Mesodermal cell (in vitro differentiated cells): ENCODE measurements around the gene JARID2.

Experiments
- H3K27ac ChIP-seq: 2 replicates; pipeline ENCODE4 v1.7.0; 2013; ENCODE audit warnings: mild to moderate bottlenecking, low read depth, low read length, moderate library complexity; ENCODE audit not compliant: severe bottlenecking
- H3K36me3 ChIP-seq: 2 replicates; pipeline ENCODE4 v1.7.1; 2013; ENCODE audit warnings: mild to moderate bottlenecking, low read length, moderate library complexity; ENCODE audit not compliant: control insufficient read depth, insufficient read depth
- H3K4me1 ChIP-seq: one replicate; pipeline ENCODE4 v1.7.1; 2013; ENCODE audit warnings: mild to moderate bottlenecking, low read length; ENCODE audit not compliant: insufficient read depth, control insufficient read depth, poor library complexity, severe bottlenecking
- H3K4me3 ChIP-seq: 2 replicates; pipeline ENCODE4 v1.7.0; 2013; ENCODE audit warnings: low read length, control low read depth, mild to moderate bottlenecking; ENCODE audit not compliant: insufficient read depth, poor library complexity, severe bottlenecking; ENCODE audit errors: extremely low read depth
- H3K9me3 ChIP-seq: 2 replicates; pipeline ENCODE4 v1.7.1; 2013; ENCODE audit warnings: mild to moderate bottlenecking, low read length, moderate library complexity; ENCODE audit not compliant: control insufficient read depth
- WGBS, 2 experiments: methylation state at CpG; one replicate each; pipeline ENCODE4 v1.1.5; 2013; ENCODE audit warnings: missing lambda C conversion rate in 2 of 2; ENCODE audit not compliant: insufficient coverage in 2 of 2; 5-methylcytosine and 5-hydroxymethylcytosine counted together

Gene JARID2

GRCh38 chr6:15368186-15368585, 122.3 kb downstream of the JARID2 start:
- Histone ChIP-seq H3K36me3 (no peaks in the 10 kb centered on the region), H3K9me3 (no peaks in the 10 kb centered on the region), H3K27ac (no peak overlapping the region), H3K4me3 (no peak overlapping the region), H3K4me1 (peaks cover 7% of the 10 kb centered on the region)

- H3K4me1 ChIP-seq: peaks cover 9% of the 10 kb centered on the region
- 94 to 100% methylated on average over 4 of the region's 5 CpGs for WGBS, 2 experiments
- no peaks in the 10 kb centered on the region for H3K9me3 ChIP-seq
- H3K27ac ChIP-seq: no peak overlapping the region
- no peaks in the 10 kb centered on the region for H3K36me3 ChIP-seq
- H3K4me3 ChIP-seq: no peak overlapping the region
These were observed 123.0 kb downstream of the JARID2 start for GRCh38 chr6:15368873-15369272.

GRCh38 chr6:15369838-15370237, 124.0 kb downstream of the JARID2 start:
- no peak overlapping the region for H3K4me3 ChIP-seq
- peaks cover 1% of the 10 kb centered on the region for H3K36me3 ChIP-seq
- peaks cover 16% of the 10 kb centered on the region for H3K4me1 ChIP-seq
- H3K9me3 ChIP-seq: no peaks in the 10 kb centered on the region
- 77 to 87% methylated on average over 3 to 4 of the region's 4 CpGs for WGBS, 2 experiments
- H3K27ac ChIP-seq: no peak overlapping the region

GRCh38 chr6:15370733-15371671, 125.1 kb downstream of the JARID2 start:
- H3K4me3 ChIP-seq: no peak overlapping the region
- H3K4me1 ChIP-seq: peaks cover 11% of the 10 kb centered on the region
- H3K36me3 ChIP-seq: peaks cover 6% of the 10 kb centered on the region
- no peaks in the 10 kb centered on the region for H3K9me3 ChIP-seq
- H3K27ac ChIP-seq: no peak overlapping the region
- WGBS, 2 experiments: 92 to 100% methylated on average over 2 to 3 of the region's 4 CpGs

GRCh38 chr6:15372932-15373331, 127.1 kb downstream of the JARID2 start:
- Histone ChIP-seq H3K36me3 (peaks cover 18% of the 10 kb centered on the region), H3K4me1 (peaks cover 9% of the 10 kb centered on the region), H3K9me3 (no peaks in the 10 kb centered on the region), H3K27ac (no peak overlapping the region), H3K4me3 (no peak overlapping the region)
- 90 to 100% methylated on average over 1 to 2 of the region's 2 CpGs for WGBS, 2 experiments

- 90 to 96% methylated on average over 6 to 7 of the region's 7 CpGs for WGBS, 2 experiments
- Histone ChIP-seq H3K4me3 (no peak overlapping the region), H3K9me3 (no peaks in the 10 kb centered on the region), H3K27ac (peak overlapping the region; percentile 25), H3K4me1 (peaks cover 9% of the 10 kb centered on the region), H3K36me3 (peaks cover 18% of the 10 kb centered on the region)
These were observed 128.2 kb downstream of the JARID2 start for GRCh38 chr6:15374119-15374518.

- Histone ChIP-seq H3K4me1 (peaks cover 9% of the 10 kb centered on the region), H3K4me3 (no peak overlapping the region), H3K9me3 (no peaks in the 10 kb centered on the region), H3K36me3 (peaks cover 18% of the 10 kb centered on the region), H3K27ac (no peak overlapping the region)
- 81 to 93% methylated on average over 2 of the region's 2 CpGs for WGBS, 2 experiments
These were observed 129.1 kb downstream of the JARID2 start for GRCh38 chr6:15375018-15375417.

- Histone ChIP-seq H3K27ac (no peak overlapping the region), H3K36me3 (peaks cover 18% of the 10 kb centered on the region), H3K4me1 (peaks cover 9% of the 10 kb centered on the region), H3K9me3 (no peaks in the 10 kb centered on the region), H3K4me3 (no peak overlapping the region)
- WGBS, 2 experiments: 88 to 100% methylated on average over 3 of the region's 4 CpGs
These were observed 129.9 kb downstream of the JARID2 start for GRCh38 chr6:15375638-15376290.

GRCh38 chr6:15376900-15377487, 131.1 kb downstream of the JARID2 start:
- Histone ChIP-seq H3K4me1 (peaks cover 9% of the 10 kb centered on the region), H3K4me3 (no peak overlapping the region), H3K27ac (no peak overlapping the region), H3K36me3 (peaks cover 18% of the 10 kb centered on the region), H3K9me3 (no peaks in the 10 kb centered on the region)
- 94 to 100% methylated on average over 2 of the region's 5 CpGs for WGBS, 2 experiments

GRCh38 chr6:15378272-15378671, 132.4 kb downstream of the JARID2 start:
- Histone ChIP-seq H3K36me3 (peaks cover 18% of the 10 kb centered on the region), H3K27ac (no peak overlapping the region), H3K9me3 (no peaks in the 10 kb centered on the region), H3K4me1 (peaks cover 14% of the 10 kb centered on the region), H3K4me3 (no peak overlapping the region)
- 100% methylated on average over 1 of the region's 1 CpG; no CpG with 5 or more reads in 1 of the 2 experiments for WGBS, 2 experiments
